NCI-H2196 (cell line): Measurements from ENCODE around the gene ORC6.

Experiments
- DNase-seq: peaks from one replicate; lab custom pipeline; 2025; ENCODE audit not compliant: unreplicated experiment; lab: John Stamatoyannopoulos, UW

ORC6 gene

DNA sequence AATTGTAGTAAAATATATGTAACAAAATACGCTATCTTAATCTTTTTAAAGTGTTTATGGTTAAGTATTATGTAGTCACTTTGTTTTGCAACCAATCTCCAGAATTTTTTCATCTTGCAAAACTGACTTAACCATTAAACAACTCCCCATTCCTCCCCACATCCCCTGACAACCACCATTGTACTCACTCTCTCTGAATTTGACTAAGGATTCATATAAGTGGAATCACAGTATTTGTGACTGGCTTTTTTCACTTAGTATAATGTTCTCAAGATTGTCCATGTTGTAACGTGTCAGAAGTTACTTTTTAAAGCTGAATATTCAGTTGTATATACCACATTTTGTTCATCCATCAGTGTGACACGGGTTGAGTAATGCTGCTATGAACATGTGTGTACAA lies 10.6 kb downstream of the ORC6 start:
- DNase-seq = no peak

DNA sequence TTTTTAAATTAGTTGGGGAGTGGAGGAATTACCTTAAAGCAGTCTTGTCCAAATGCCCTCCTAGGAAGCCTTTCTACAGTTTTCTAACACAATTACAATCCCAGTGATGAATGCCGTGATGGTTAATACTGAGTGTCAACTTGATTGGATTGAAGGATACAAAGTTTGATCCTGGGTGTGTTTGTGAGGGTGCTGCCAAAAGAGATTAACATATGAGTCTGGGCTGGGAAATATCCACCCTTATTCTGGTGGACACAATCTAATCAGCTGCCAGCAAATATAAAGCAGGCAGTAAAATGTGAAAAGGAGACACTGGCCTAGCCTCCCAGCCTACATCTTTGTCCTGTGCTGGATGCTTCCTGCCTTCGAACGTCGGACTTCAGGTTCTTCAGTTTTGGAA lies 12.2 kb downstream of the ORC6 start:
- DNase-seq = no peak

DNA sequence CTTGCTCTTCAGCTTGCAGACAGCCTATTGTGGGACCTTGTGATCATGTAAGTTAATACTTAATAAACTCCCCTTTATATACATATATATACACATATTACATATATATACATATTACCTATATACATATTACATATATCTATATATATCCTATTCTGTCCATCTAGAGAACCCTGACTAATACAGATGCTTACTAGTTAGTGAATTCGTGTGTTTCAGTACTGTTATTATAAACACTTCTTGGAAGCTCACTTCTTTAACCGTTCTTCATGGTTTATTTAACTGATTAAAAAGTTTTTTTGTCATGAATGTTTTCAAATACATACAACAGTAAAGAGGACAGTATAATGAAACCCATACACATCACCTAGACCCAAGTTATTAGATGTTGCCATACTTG lies 12.6 kb downstream of the ORC6 start:
- DNase-seq = no peak

DNA sequence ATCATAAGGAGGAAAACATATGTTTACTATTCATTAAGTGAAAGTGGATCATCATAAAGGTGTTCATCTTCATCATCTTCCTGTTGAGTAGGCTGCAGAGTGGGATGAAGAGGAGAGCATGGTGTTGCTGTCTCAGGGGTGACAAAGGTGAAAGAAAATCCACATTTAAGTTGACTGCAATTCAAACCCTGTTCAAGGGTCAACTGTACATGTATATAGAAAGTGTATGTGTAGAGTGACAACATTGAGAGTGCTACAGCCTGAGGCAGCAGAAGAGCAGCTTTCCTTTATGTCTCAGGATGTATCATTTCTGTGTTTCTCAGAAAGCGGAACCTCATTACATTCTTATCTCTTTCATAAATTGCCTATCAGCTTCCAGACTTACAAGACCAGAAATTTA lies 17.2 kb downstream of the ORC6 start:
- no peak for DNase-seq

DNA sequence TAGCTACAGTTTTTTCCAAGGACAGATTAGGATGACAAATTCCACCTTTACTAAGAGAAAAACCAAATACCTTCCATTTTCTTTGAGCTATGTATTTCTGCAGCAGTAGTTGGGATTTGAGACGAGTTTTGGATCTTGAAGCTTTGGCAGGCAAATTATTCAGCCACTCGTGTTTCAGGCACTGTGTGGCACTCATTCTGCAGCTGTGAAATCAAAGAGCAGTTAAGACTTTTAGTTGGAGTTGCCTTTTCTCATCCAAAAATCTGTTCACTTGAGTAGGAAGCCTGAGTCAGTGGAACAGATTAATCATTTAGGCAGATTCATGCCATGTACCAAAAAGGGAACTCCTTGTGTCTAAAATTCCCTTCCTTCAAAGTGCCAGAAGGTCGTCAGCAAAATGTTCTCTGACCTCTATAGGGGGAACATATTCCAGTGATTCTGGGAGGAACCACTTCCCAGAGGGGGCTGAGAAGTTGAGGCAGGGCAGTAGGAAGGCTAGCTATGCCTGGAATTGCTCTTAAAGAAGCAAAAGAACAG lies 20.1 kb downstream of the ORC6 start:
- no peak for DNase-seq

DNA sequence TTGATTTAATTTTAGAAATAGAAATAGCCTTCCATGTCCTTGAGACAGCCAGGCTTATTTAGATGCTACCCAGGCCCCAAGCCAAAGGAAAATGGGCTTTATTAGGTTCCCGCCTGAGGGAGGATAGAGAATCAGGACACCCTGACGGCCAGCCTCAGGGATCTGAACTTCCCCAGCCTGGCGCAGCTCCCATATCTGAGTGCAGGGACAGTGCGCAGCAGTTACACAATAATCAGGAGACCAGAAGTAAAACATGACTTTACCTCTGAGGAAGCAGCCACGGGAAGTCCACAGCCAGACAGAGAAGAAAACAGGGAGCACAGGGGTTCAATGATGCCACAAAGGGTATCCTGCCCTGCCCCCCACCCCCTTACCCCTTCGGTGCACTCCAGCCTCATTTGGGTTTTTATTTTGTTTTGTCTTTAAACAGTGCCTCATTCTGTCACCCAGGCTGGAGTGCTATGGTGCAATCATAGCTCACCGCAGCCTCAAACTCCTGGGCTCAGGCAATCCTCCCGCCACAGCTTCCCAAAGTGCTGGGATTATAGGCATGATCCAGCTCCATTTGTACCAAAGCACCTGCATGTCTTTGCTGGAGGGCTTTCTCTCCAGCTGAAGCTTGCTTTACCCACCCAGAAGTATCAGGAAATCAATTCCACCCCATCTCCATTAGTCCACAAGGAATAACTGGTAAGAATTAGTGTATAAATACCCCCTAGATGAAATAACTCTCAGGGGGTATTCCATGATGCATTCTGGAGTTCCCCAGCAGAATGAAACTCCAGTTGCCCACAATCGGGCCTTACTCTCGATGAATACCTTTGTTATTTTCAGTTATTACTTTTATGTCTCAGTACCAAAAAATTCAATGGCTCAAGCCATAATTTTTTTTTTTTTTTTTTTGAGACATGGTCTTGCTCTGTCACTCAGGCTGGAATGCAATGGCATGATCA lies 21.9 kb downstream of the ORC6 start:
- no peak for DNase-seq

DNA sequence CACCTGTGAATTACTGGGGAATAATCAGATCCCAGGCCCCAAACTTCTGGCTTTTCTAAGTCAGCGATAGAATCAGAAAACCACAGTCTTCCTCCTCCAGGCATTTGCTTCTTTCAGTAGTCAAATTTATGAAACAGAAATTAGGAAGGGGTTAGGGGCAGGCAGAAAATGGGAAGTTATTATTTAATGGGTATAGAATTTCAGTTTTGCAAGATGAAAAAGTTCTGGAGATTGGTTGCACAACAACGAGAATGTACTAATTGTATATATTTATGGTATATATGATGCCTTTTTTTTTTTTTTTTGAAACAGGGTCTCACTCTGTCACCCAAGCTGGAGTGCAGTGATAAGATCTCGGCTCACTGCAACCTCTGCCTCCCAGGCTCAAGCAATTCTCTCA lies 23.5 kb downstream of the ORC6 start:
- DNase-seq = no peak

DNA sequence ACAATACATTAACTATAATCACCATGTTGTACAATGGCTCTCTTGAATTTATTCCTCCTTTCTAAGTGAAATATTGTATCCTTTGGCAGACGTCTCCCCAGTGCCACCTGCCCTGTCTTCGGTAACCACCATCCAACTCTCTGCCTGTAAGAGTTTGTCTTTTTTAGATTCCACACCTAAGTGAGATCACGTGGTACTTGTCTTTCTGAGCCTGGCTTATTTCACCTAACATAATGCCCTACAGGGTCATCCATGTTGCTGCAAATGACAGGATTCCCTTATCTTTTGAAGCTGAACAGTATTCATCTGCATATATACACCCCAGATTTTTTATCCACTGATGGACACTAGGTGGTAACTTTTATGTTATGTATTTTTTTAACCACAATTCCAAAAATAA lies 24.2 kb downstream of the ORC6 start:
- DNase-seq = no peak

DNA sequence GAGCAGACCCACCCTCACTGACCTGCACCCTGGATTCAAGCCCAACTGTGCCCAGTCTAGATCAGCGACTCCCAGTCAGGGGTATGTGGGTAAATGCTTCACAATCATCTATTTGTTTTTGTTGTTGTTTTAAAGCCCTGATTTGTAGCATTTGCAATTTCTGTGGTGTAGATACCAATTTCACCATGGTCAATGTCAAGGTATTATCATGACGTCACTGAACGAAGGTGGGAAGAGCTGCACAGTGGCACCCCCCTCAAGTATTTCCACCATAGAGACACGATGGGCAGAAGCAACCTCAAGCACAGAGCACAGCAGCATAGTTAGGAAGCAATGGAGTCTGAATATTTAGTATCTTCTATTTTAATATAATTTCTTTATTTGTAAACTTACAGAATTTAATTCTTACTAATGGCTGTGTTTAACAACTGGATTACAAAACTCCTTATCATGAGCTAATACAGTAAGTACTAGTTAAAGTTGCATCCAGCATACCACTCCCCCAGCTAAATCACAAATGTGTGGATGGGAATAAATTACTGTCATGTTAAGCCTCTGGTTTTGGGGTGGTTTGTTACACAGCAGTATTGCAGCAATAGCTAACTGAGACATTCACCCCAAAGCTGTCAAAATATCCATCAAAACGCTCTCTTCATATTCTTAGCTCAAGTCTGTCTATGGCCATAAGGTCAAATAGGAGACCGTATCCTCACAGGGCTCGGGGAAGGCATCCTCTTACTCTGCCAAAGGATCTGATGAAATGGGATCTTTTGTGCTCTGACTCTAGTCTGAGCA lies 25.5 kb downstream of the ORC6 start:
- no peak for DNase-seq

DNA sequence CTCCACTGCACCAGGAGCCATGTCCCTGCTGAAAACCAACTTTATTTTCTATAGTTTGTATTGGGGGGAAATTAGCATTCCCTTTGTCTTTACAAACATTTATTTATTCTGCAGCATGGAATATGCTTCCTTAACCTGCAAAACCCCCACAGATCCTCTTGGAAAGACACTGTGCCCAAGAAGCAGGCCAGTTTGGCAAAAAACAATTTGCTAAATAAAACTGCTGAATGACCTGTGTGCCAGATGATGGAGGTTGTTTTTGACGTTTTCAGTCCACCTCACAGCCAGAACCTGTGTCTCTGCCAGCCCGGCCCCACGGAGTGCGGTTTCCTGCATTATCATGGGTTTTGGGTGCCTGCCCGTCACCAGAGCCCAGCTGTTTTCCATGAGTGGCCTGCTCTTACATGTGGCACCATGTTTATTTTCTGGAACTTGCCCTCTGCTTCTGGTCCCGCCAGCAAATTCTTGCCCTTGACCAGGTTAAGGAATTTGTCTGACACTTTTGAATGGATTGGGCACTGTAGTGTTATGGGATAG lies 26.4 kb downstream of the ORC6 start:
- DNase-seq = no peak

DNA sequence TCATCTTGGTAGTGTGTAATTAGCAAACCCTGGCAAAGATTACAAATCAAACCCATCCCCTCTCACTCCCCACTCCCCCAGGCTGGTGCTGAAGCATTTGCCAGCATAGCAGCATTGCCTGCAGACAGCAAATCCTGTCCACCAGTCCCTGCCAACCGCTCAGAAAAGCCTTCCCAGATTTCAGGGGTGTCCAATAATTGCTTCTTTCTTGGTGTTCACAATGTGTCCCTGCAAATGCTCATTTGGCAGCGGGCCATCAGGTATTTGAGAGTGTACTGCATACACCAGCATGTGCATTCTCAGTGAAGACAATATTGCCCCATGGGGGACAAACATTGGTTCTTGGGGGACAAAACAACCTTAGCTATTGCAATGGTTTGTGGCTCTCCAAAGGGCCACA lies 28.2 kb downstream of the ORC6 start:
- DNase-seq = no peak

DNA sequence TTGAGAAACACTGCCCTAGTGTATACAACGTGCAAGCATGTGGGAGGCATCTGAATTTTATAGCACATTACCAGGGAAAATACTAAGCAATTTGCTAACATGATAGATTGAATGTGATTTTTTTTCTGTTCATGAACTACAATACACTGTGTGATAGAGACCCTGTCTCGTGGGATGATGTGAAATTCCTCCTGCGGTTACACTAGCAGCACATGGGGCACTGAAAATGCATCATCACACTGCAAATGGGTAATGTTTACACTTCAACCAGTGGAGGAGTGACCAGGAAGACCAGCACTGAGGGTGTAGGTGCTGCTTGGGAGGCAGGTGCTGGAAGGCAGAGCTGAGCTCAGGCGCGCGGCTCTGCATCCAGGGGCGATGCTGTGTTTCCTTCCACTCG lies 28.8 kb downstream of the ORC6 start:
- no peak for DNase-seq

DNA sequence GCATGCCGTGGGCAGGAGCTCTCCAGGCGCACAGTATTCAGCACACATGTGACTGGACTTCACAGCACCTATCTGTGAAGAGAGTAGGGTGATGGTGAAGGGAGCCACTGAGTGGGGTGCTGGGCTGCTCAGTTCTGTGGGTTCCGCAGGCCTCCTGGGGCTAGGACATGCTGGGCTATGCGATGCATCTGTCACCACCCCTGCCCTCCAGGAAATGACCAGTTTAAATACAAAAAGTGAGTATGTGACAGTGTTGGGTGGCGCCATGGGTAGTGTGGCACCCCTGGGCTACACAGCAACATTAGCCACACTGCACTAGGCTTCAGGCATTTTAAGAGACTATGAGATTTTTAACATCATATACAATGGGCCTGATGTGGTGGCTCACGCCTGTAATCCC lies 30.1 kb downstream of the ORC6 start:
- no peak for DNase-seq

DNA sequence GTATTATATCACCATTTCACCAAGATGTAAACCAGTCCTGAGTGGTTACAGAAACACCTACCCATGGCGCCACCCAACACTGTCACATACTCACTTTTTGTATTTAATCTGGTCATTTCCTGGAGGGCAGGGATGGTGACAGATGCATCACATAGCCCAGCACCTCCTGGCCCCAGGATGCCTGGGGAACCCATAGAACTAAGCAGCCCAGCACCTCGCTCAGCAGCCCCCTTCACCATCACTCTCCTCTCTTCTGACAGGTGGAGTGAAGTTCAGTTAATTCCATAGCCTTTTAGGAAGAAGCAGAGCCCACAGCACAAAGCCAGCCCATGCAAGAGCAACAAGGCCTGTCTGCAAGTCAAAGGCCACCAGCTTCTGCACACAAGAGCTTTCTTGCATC lies 31.2 kb downstream of the ORC6 start:
- DNase-seq = no peak

DNA sequence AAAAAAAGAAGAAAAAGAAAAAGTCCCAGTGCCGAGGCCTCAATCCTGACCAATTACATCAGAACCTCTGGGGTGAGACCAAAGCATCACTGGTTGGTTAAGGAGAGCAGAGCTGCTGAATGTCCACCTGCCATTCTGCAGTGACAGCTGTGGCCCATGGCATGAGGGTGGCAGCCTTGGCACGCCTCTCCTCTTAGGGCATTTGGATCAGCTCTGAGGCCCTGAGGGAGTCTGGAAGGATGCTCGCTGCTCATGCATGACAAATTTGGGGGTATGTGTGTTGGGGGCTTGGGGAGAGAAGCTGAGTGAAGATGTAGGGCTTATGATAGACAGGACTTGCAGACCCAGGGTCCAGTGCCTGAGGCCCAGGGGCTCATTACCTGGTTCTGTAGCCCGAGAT lies 32.4 kb downstream of the ORC6 start:
- no peak for DNase-seq

DNA sequence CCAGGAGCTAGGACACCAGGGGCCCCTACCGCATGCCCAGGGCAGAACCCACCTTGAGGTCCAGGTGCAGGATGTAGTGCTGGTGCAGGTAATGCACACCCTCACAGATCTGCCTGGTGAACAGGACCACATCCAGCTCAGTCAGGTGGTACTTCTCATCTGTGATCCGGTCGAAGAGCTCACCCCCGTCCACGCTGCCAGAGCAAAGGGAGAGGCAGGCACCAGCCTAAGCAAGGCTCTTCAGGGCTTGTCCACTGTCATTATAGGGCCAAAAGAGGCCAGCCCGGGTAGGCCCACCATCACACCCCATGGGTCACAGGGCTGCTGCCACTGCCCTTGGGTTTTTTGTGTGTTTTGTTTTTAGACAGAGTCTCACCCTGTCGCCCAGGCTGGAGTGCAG lies 37.7 kb downstream of the ORC6 start:
- no peak for DNase-seq

DNA sequence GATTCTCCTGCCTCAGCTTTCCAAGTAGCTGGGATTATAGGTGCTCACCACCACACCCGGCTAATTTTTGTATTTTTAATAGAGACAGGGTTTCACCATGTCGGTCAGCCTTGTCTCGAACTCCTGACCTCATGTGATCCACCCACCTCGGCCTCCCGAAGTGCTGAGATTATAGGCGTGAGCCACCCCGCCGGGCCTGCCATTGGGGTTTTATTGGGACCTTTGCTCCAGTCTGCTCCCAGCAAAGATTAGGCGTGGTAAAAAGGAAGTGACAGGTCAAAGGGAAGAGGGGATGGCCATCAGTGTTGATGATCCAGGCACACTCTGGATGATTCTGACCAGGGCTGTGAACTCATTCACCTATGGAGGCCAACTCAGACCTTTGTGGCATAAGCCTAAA lies 38.2 kb downstream of the ORC6 start:
- DNase-seq = no peak

DNA sequence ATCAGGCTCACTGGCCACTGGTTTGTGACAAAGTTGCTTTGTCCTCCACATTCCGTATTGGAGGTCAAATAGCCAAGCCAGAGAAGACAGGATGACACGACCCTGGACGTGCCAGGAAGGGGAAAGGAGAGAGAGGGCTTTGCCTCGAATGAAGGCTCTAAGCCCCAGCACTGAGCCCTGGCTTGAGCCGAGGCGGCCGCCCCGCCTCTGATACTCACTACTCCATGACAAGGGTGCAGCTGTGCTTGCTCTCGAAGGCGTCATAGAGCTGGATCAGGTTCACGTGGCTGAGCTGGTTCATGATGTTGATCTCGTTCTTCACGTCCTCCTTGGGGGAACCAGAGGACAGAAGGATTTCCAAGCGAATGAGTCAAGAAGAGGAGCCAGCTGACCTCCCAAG lies 39.3 kb downstream of the ORC6 start:
- DNase-seq = no peak

DNA sequence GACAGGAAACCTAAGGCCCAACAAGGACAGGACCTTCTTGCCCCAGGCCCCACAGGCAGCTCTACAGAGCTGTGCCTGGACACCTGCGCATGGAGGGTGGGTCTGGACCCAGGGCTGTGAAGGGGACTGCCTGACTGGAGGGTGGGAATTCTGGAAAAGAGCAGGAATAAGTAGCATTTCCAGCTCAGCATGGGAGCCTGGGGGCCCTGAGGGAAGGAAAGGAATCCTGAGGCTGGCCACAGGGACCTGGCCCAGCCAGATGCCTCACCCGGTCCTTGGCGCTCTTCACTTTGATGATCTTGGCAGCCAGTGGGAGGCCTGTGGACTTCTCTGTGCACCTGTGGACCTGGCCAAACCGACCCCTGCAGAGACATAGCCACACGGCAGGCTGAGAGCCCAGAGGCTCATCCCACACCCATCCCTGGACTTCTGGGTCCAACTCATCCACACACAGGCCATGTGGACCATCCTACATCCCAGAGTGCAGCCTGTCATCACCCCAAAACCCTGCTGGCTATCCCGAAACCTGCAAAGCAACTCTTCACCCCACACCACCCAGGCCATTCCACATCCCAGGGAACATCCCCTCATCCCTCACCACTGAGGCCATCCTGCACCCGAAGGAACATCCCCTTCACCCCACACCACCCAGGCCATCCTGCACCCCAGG lies 40.0 kb downstream of the ORC6 start:
- no peak for DNase-seq

DNA sequence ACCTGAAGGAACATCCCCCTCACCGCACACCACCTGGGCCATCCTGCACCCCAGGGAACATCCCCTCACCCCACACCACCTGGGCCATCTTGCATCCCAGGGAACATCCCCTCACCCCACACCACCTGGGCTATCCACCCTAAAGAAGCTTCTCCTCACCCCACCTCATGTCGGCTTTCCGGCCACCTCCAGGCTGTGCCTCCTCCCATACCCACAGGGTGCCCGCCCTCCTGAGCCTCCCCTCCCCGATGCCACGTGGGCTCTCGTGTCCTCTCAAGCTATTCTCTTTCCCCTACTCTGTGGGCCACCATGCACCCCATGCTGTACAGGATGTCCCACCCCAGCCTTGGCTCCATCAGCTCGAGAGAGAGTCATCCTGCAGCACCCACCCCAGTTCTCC lies 40.7 kb downstream of the ORC6 start:
- no peak for DNase-seq
